HepG2 (cell line): ENCODE data around the gene CDHR3. TPM values are rescaled to one million over a fixed set of nuclear protein-coding genes. Genes with fewer than 3 reads are reported as not detected.

Experiments
- ATAC-seq: fragments of 200-7000 bp; cut with Tn5 transposase; 3 replicates; pipeline ENCODE4 v1.9.1; 2020; ENCODE audit warnings: mild to moderate bottlenecking, moderate library complexity
- BruUV-seq: library from RNA; stranded (reverse); fragments of 400-500 nt; replicated peaks from 2 replicates; lab custom pipeline; 2021; lab: Mats Ljungman, UMichigan
- CTCF ChIA-PET: fragments of 300-600 bp; formaldehyde crosslinking; extraction: SDS; loops from one replicate; lab custom pipeline; 2021; ENCODE audit warnings: low total read pairs, inconsistent platforms, low intra/inter-chr PET ratio; lab: Yijun Ruan, JAX
- POLR2A ChIA-PET: fragments of 350-600 bp; sonication (Branson Sonifier 250); formaldehyde crosslinking; loops from one replicate; lab custom pipeline; 2020; ENCODE audit warnings: antibody characterized with exemption, inconsistent platforms; lab: Yijun Ruan, JAX
- DNase-seq: peaks from one replicate; pipeline ENCODE4 v3.0.0-alpha.2; 2015; ENCODE audit warnings: low spot score
- FAIRE-seq: peaks from 3 replicates; lab custom pipeline; 2011; peaks lifted over from hg19 to GRCh38; lab: Jason Lieb, UNC
- H2AFZ ChIP-seq: one replicate; pipeline ENCODE4 v1.6.1; 2011; ENCODE audit warnings: low read length, inconsistent platforms
- H3K27ac ChIP-seq: fragments of 300-600 bp; 3 replicates; pipeline ENCODE4 v1.8.0; 2011; ENCODE audit warnings: mixed run types, mild to moderate bottlenecking, mixed read lengths, low read length, inconsistent platforms; ENCODE audit not compliant: insufficient read depth; ENCODE audit errors: extremely low read length
- H3K27me3 ChIP-seq, 2 experiments: fragments of 200-600 bp in 1 of 2; 2 replicates in 1 of 2; 3 replicates in 1 of 2; pipeline versions ENCODE4 v1.6.0 to v1.8.0; 2011; ENCODE audit warnings: low read length in 2 of 2, mild to moderate bottlenecking in 2 of 2, moderate library complexity in 2 of 2, inconsistent platforms in 1 of 2; ENCODE audit not compliant: insufficient read depth in 2 of 2, control insufficient read depth in 1 of 2
- H3K36me3 ChIP-seq, 2 experiments: fragments of 200-600 bp in 1 of 2; replicated peaks in 1 of 2; 2 replicates in 1 of 2; 3 replicates in 1 of 2; pipeline versions ENCODE4 v1.5.1 to v1.8.0; 2011; ENCODE audit warnings: low read length in 2 of 2, inconsistent platforms in 1 of 2; ENCODE audit not compliant: insufficient read depth in 2 of 2, control insufficient read depth in 1 of 2
- H3K4me1 ChIP-seq: 2 replicates; pipeline ENCODE4 v1.5.1; 2012; ENCODE audit warnings: low read length, inconsistent platforms; ENCODE audit not compliant: insufficient read depth
- H3K4me2 ChIP-seq: 2 replicates; pipeline ENCODE4 v1.6.0; 2011; ENCODE audit warnings: low read depth, low read length, inconsistent platforms
- H3K4me3 ChIP-seq, 3 experiments: fragments of 200-600 bp in 1 of 3; sonication (generic), shearing (Covaris generic) in 1 of 3; replicated peaks in 1 of 3; 2 replicates each; pipeline ENCODE4 v1.5.1; 2011 to 2016; ENCODE audit warnings: low read length in 3 of 3, inconsistent platforms in 2 of 3, low read depth in 2 of 3, mild to moderate bottlenecking in 2 of 3, control low read depth in 1 of 3, mixed read lengths in 1 of 3; ENCODE audit not compliant: insufficient read depth in 1 of 3
- H3K79me2 ChIP-seq: one replicate; pipeline ENCODE4 v1.6.1; 2011; ENCODE audit warnings: low read length, inconsistent platforms; ENCODE audit not compliant: insufficient read depth
- H3K9ac ChIP-seq: 2 replicates; pipeline ENCODE4 v1.6.0; 2011; ENCODE audit warnings: mild to moderate bottlenecking, low read depth, low read length, inconsistent platforms; ENCODE audit not compliant: insufficient read depth
- H3K9me3 ChIP-seq: 2 replicates; pipeline ENCODE4 v1.5.1; 2012; ENCODE audit warnings: mild to moderate bottlenecking, low read length
- H4K20me1 ChIP-seq: 2 replicates; pipeline ENCODE4 v1.6.0; 2011; ENCODE audit warnings: inconsistent platforms, mild to moderate bottlenecking, low read length, moderate library complexity; ENCODE audit not compliant: insufficient read depth
- CHD4 ChIP-seq: fragments of 200-600 bp; sonication (generic); IDR thresholded peaks from 2 replicates; pipeline ENCODE4 v1.7.0; 2017; ENCODE audit warnings: mild to moderate bottlenecking, low read length, borderline replicate concordance
- HNF4A ChIP-seq: sonication (generic); formaldehyde crosslinking; IDR thresholded peaks from 2 replicates; pipeline ENCODE4 v1.4.0; 2020; ENCODE audit warnings: missing genetic modification reagents
- MBD4 ChIP-seq: IDR thresholded peaks from 2 replicates; pipeline ENCODE4 v1.6.1; 2012; ENCODE audit warnings: low read length, inconsistent platforms, borderline replicate concordance
- NCOA1 ChIP-seq: sonication (generic); formaldehyde crosslinking; IDR thresholded peaks from 2 replicates; pipeline ENCODE4 v1.9.0; 2021; ENCODE audit warnings: missing genetic modification reagents
- ZNF350 ChIP-seq: sonication (generic); formaldehyde crosslinking; IDR thresholded peaks from 2 replicates; pipeline ENCODE4 v1.4.0; 2020; ENCODE audit warnings: mild to moderate bottlenecking, low read depth, missing genetic modification reagents, borderline replicate concordance
- ZNF598 ChIP-seq: sonication (generic); formaldehyde crosslinking; IDR thresholded peaks from 2 replicates; pipeline ENCODE4 v1.5.1; 2020; ENCODE audit warnings: mild to moderate bottlenecking, missing genetic modification reagents, borderline replicate concordance
- ZNF652 ChIP-seq: IDR thresholded peaks from 2 replicates; pipeline ENCODE4 v1.6.1; 2016; ENCODE audit warnings: low read depth, borderline replicate concordance
- ZNF878 ChIP-seq: sonication (generic); formaldehyde crosslinking; IDR thresholded peaks from 2 replicates; pipeline ENCODE4 v1.8.1; 2023; ENCODE audit warnings: mild to moderate bottlenecking, missing genetic modification reagents, moderate library complexity
- WGBS: methylation state at CpG from one replicate; pipeline ENCODE4 v1.1.6; 2017; ENCODE audit warnings: low lambda C conversion rate; 5-methylcytosine and 5-hydroxymethylcytosine counted together
- in situ Hi-C: cut with HindIII; loops from 2 replicates; pipeline ENCODE4 v1.10.0; 2017; ENCODE audit warnings: low pct_unique_long_range_greater_than_20kb; ENCODE audit not compliant: extremely low pct_ligation_motif_present
- intact Hi-C: fragments of 100-400 bp; cut with micrococcal nuclease; formaldehyde crosslinking; loops from one replicate; pipeline ENCODE4 v1.10.0; 2022; ENCODE audit not compliant: unreplicated experiment
- polyA plus RNA-seq, 8 experiments: library from polyadenylated mRNA; depleted of rRNA in 3 of 8; stranded (reverse) in 7 of 8; unstranded in 1 of 8; fragments of >200 nt; fragmentation: Illumina TruSeq in 4 of 8; extraction: Trizol in 4 of 8; gene quantifications; 2 replicates each; pipeline versions ENCODE4 v1.2.1 to v1.2.3, GENCODE V29; 2011 to 2016; ENCODE audit warnings: low read depth in 4 of 8, missing spikeins in 1 of 8, mixed read lengths in 1 of 8; ENCODE audit not compliant: insufficient read depth in 1 of 8
- total RNA-seq, 5 experiments: library from RNA; depleted of rRNA; stranded (reverse); fragments of >200 nt; fragmentation: Illumina TruSeq; extraction: Trizol; gene quantifications; 2 replicates each; pipeline ENCODE4 v1.2.3, GENCODE V29; 2016; ENCODE audit warnings: low read depth in 1 of 5
- TF ChIP-seq, protein P1 (sequence below): IDR thresholded peaks from 2 replicates; pipeline ENCODE4 v1.6.1; 2016; ENCODE audit warnings: low read depth, borderline replicate concordance
- TF ChIP-seq, protein P2 (sequence below): IDR thresholded peaks from 2 replicates; pipeline ENCODE4 v1.6.1; 2016; ENCODE audit warnings: missing compliant biosample characterization, missing genetic modification reagents, borderline replicate concordance
- TF ChIP-seq, protein P3 (sequence below), 2 experiments: sonication (generic) in 1 of 2; formaldehyde crosslinking in 1 of 2; IDR thresholded peaks; 2 replicates each; pipeline versions ENCODE4 v1.4.0 to v1.6.1; 2016 to 2020; ENCODE audit warnings: borderline replicate concordance in 1 of 2, low read depth in 1 of 2, mild to moderate bottlenecking in 1 of 2, missing genetic modification reagents in 1 of 2
- TF ChIP-seq, protein P4 (sequence below): sonication (generic); formaldehyde crosslinking; IDR thresholded peaks from 2 replicates; pipeline ENCODE4 v1.8.1; 2023; ENCODE audit warnings: mild to moderate bottlenecking, missing genetic modification reagents

The CDHR3 gene
- total and polyA plus RNA-seq, 2 of the 13 experiments (the other 11 are each of a cell fraction or from before 2014, with no cell fraction given): 6.5 to 11.8 TPM

DNA sequence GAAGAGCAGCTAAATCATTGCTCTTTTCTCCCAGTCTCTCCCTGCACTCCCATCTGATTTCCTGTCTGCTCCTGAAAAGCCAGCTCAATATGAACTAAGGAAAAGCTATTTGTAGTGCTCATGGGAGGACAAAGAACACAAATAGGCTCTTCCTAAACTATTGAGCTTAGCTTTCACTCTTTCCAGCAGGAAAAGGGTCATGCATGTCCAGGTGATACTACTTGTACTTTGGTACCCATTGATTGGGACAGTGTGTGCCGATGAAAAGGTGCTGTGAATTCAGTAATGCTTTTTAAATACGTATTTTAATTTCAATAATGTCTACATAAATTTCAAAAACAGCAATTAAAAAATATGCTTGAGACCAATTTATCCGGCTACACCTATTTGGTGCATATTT lies 49.1 kb upstream of the CDHR3 start:
- in situ Hi-C loops: no loop called here
- no peaks in the 10 kb centered on the region for H3K9me3 ChIP-seq
- BruUV-seq: no TSS peak
- H3K4me2 ChIP-seq: no peak overlapping the region
- H4K20me1 ChIP-seq: 0 out of 2 replicates have a peak, but pooled peaks cover under 1% of the 10 kb centered on the region
- H3K79me2 ChIP-seq: no peaks in the 10 kb centered on the region
- peaks cover 3 to 21% of the 10 kb centered on the region in 2 experiments; a peak in 4 of 5 replicates for H3K36me3 ChIP-seq
- DNase-seq: no peak
- H3K4me1 ChIP-seq: no peaks in the 10 kb centered on the region
- POLR2A ChIA-PET: no interaction called here
- FAIRE-seq: no peak
- intact Hi-C loops: no loop called here
- H3K4me3 ChIP-seq: no peak overlapping the region
- H3K9ac ChIP-seq: no peak overlapping the region
- no peak for ATAC-seq
- H3K27ac ChIP-seq: no peak overlapping the region
- no peak overlapping the region for H2AFZ ChIP-seq
- whole genome bisulfite sequencing: 78% methylated on average over 3 of the region's 3 CpGs
- no peaks in the 10 kb centered on the region for H3K27me3 ChIP-seq
- peak; percentile 76; the same call in 1 of the 2 replicates for TF ChIP-seq ZNF652 (CRISPR knock-in tag)
- no peak for TF ChIP-seq ZNF350 (CRISPR knock-in tag)
- TF ChIP-seq HNF4A: peak; percentile 17; the same call in 1 of the 2 replicates
- CTCF ChIA-PET: no interaction called here

DNA sequence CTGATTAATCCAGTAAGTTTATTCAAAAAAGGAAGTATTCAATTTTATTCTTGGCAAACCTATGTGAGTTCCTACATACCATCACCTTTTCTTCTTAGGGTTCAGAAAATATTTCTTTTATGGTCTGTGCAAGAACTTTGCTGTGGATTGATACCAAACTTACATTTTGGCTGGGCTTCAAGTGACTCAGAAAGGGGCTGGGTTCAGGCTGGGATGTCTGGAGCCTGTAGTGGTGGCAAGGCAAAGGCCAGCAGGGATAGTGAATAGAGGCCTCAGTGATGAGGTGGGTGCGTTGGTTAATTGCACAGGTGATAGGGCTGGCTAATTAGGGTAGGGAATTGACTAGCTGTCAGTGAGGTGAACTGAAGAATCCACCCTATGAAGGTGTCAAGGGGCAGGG lies 46.5 kb upstream of the CDHR3 start:
- Histone ChIP-seq H3K27me3 (no peaks in the 10 kb centered on the region), H3K9me3 (no peaks in the 10 kb centered on the region), H3K4me1 (no peaks in the 10 kb centered on the region), H3K79me2 (no peaks in the 10 kb centered on the region), H3K9ac (no peak overlapping the region), H3K36me3 (peaks cover 4 to 10% of the 10 kb centered on the region in 2 experiments; a peak in 4 of 5 replicates), H2AFZ (no peak overlapping the region), H3K4me3 (no peak overlapping the region), H3K4me2 (no peak overlapping the region), H3K27ac (no peak overlapping the region), H4K20me1 (no peaks in the 10 kb centered on the region)
- ATAC-seq (no peak), FAIRE-seq (no peak), DNase-seq (no peak)
- no TSS peak for BruUV-seq
- in situ Hi-C loops (no loop called here), intact Hi-C loops (no loop called here)
- CTCF ChIA-PET: no interaction called here
- POLR2A ChIA-PET: no interaction called here
- 91% methylated on average over 1 of the region's 1 CpG for WGBS
- TF ChIP-seq ZNF878 (CRISPR knock-in tag): no peak
- TF ChIP-seq, protein P1, sequence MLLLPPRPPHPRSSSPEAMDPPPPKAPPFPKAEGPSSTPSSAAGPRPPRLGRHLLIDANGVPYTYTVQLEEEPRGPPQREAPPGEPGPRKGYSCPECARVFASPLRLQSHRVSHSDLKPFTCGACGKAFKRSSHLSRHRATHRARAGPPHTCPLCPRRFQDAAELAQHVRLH (CRISPR knock-in tag): no peak
- no peak for TF ChIP-seq NCOA1 (CRISPR knock-in tag)
- TF ChIP-seq, protein P2, sequence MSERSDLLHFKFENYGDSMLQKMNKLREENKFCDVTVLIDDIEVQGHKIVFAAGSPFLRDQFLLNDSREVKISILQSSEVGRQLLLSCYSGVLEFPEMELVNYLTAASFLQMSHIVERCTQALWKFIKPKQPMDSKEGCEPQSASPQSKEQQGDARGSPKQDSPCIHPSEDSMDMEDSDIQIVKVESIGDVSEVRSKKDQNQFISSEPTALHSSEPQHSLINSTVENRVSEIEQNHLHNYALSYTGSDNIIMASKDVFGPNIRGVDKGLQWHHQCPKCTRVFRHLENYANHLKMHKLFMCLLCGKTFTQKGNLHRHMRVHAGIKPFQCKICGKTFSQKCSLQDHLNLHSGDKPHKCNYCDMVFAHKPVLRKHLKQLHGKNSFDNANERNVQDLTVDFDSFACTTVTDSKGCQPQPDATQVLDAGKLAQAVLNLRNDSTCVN: no peak
- TF ChIP-seq, protein P3, sequence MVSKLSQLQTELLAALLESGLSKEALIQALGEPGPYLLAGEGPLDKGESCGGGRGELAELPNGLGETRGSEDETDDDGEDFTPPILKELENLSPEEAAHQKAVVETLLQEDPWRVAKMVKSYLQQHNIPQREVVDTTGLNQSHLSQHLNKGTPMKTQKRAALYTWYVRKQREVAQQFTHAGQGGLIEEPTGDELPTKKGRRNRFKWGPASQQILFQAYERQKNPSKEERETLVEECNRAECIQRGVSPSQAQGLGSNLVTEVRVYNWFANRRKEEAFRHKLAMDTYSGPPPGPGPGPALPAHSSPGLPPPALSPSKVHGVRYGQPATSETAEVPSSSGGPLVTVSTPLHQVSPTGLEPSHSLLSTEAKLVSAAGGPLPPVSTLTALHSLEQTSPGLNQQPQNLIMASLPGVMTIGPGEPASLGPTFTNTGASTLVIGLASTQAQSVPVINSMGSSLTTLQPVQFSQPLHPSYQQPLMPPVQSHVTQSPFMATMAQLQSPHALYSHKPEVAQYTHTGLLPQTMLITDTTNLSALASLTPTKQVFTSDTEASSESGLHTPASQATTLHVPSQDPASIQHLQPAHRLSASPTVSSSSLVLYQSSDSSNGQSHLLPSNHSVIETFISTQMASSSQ (IDR thresholded peaks at IDR 0.05; ENCODE audit: low read depth): no peak
- TF ChIP-seq, protein P3 (CRISPR knock-in tag; IDR thresholded peaks at IDR 0.05; ENCODE audit: borderline replicate concordance): no peak
- TF ChIP-seq MBD4: no peak
- TF ChIP-seq, protein P4, sequence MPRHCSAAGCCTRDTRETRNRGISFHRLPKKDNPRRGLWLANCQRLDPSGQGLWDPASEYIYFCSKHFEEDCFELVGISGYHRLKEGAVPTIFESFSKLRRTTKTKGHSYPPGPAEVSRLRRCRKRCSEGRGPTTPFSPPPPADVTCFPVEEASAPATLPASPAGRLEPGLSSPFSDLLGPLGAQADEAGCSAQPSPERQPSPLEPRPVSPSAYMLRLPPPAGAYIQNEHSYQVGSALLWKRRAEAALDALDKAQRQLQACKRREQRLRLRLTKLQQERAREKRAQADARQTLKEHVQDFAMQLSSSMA: no peak
- no peak for TF ChIP-seq ZNF598
- no peak for TF ChIP-seq CHD4
